ENCODE results near the gene DCD. TPM values are rescaled to one million over a fixed set of nuclear protein-coding genes. Genes with fewer than 3 reads are reported as not detected.
"Not testable (repeated sequence)": the region's sequence is repeated elsewhere in the genome, so short reads cannot be mapped to it uniquely, and the experiment has no call there.

The DCD gene
- total RNA-seq, 1 donor = not detected

- no peak for DNase-seq (ENCODE audit: low read depth)
- no peak overlapping the region for H3K4me3 ChIP-seq (ENCODE audit: low read depth, low read length)
- TF ChIP-seq, protein P1, sequence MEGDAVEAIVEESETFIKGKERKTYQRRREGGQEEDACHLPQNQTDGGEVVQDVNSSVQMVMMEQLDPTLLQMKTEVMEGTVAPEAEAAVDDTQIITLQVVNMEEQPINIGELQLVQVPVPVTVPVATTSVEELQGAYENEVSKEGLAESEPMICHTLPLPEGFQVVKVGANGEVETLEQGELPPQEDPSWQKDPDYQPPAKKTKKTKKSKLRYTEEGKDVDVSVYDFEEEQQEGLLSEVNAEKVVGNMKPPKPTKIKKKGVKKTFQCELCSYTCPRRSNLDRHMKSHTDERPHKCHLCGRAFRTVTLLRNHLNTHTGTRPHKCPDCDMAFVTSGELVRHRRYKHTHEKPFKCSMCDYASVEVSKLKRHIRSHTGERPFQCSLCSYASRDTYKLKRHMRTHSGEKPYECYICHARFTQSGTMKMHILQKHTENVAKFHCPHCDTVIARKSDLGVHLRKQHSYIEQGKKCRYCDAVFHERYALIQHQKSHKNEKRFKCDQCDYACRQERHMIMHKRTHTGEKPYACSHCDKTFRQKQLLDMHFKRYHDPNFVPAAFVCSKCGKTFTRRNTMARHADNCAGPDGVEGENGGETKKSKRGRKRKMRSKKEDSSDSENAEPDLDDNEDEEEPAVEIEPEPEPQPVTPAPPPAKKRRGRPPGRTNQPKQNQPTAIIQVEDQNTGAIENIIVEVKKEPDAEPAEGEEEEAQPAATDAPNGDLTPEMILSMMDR (IDR thresholded peaks at IDR 0.05; ENCODE audit: insufficient read depth, low read depth, low read length) = no peak
Measured at GRCh38 chr12:54641089-54641488, 7.1 kb downstream of the DCD start.

- DNase-seq (ENCODE audit: low read depth); H3K4me3 ChIP-seq (ENCODE audit: low read depth, low read length): not testable (repeated sequence)
Measured at GRCh38 chr12:54639112-54639511, 9.1 kb downstream of the DCD start.

DNA sequence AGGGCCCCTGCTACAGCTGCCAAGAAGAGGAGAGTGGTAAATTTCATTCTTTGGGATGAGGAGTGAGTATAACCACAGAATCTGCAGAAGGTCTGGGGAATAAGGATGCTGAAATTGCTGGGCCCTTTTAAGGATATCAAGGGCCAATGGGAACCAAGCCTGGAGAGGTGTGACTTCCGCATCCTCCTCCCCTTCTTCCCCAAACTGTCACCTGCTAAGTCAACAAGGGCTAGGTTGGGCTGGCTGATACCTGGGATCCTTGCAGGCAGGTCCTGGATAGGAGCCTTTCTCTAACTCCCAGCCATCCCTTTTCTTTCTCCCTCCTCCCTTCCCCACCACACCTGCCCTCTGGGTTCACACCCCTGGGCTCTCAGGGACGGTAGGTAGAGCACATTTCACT is 13.4 kb downstream of the DCD start, which contains the start of gene LACRT:
Gene LACRT (minus strand): TSS at position 101 of the 400 bp plus-strand sequence. CDS start 54 bp downstream, at position 47.
- no peak within 1 kb of the TSS for H3K4me3 ChIP-seq (ENCODE audit: low read depth, low read length)
- no peak for DNase-seq (ENCODE audit: low read depth)
- TF ChIP-seq, protein P1 (IDR thresholded peaks at IDR 0.05; ENCODE audit: insufficient read depth, low read depth, low read length) = no peak

- TF ChIP-seq, protein P1 (IDR thresholded peaks at IDR 0.05; ENCODE audit: insufficient read depth, low read depth, low read length) = no peak
- DNase-seq (ENCODE audit: low read depth) = no peak
- no peak overlapping the region for H3K4me3 ChIP-seq (ENCODE audit: low read depth, low read length)
Measured at GRCh38 chr12:54631988-54632728, 16.0 kb downstream of the DCD start.

DNA sequence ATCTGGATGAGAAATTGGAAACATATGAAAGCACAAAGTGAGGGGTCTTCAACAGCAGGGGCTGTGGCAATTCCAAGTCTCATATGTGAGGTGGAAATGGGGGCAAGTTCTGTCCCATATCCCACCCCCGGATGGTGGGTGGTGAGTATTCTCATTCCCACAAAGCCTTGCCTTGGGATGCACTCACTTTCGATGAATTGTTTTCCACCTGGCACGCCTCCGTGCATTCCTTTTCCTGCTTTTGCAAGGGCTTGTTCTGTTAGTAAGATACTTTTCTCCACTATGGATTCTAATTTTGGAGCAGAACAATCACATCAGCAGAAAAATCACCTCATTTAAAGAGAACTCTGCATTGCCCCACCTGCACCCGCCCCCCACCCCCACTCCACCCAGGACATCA is 16.6 kb downstream of the DCD start:
- H3K4me3 ChIP-seq (ENCODE audit: low read depth, low read length) = no peak overlapping the region
- DNase-seq (ENCODE audit: low read depth) = no peak
- TF ChIP-seq, protein P1 (IDR thresholded peaks at IDR 0.05; ENCODE audit: insufficient read depth, low read depth, low read length) = no peak

GRCh38 chr12:54629925-54630324 is 18.2 kb downstream of the DCD start:
- DNase-seq (ENCODE audit: low read depth) = no peak
- no peak overlapping the region for H3K4me3 ChIP-seq (ENCODE audit: low read depth, low read length)
- TF ChIP-seq, protein P1 (IDR thresholded peaks at IDR 0.05; ENCODE audit: insufficient read depth, low read depth, low read length) = no peak

- no peak for DNase-seq (ENCODE audit: low read depth)
- TF ChIP-seq, protein P1 (IDR thresholded peaks at IDR 0.05; ENCODE audit: insufficient read depth, low read depth, low read length) = no peak
- no peak overlapping the region for H3K4me3 ChIP-seq (ENCODE audit: low read depth, low read length)
Measured at GRCh38 chr12:54628186-54628846, 19.8 kb downstream of the DCD start.
